CD4-positive, alpha-beta memory T cell (primary cell): ENCODE measurements around the gene ST7. TPM values are rescaled to one million over a fixed set of nuclear protein-coding genes. Genes with fewer than 3 reads are reported as not detected.

Source experiments
- CTCF ChIA-PET: fragments of 350-600 bp; sonication (Branson Sonifier 250); formaldehyde crosslinking; loops from one replicate; lab custom pipeline; 2021; ENCODE audit warnings: inconsistent platforms; ENCODE audit not compliant: partially characterized antibody; lab: Charles Lee
- POLR2A ChIA-PET: fragments of 350-600 bp; sonication (Branson Sonifier 250); formaldehyde crosslinking; loops from one replicate; lab custom pipeline; 2021; ENCODE audit not compliant: partially characterized antibody; lab: Charles Lee
- DNase-seq, 5 donors: peaks; one replicate each; pipeline versions ENCODE4 v3.0.0 to v3.0.0-alpha.2; 2020 to 2022; ENCODE audit warnings: mixed read lengths in 1 of 5
- H3K27ac ChIP-seq: one replicate; pipeline ENCODE4 v1.7.0; 2013; ENCODE audit warnings: low read depth, low read length
- H3K27me3 ChIP-seq: 2 replicates; pipeline ENCODE4 v1.7.0; 2013; ENCODE audit warnings: mild to moderate bottlenecking, low read length, moderate library complexity; ENCODE audit not compliant: insufficient read depth
- H3K36me3 ChIP-seq: 2 replicates; pipeline ENCODE4 v1.7.0; 2013; ENCODE audit warnings: mild to moderate bottlenecking, low read length, moderate library complexity; ENCODE audit not compliant: insufficient read depth
- H3K4me1 ChIP-seq: 2 replicates; pipeline ENCODE4 v1.7.0; 2013; ENCODE audit warnings: mild to moderate bottlenecking, low read length, moderate library complexity; ENCODE audit not compliant: insufficient read depth
- H3K4me3 ChIP-seq, 2 donors: one replicate each; pipeline ENCODE4 v1.7.0; 2013; ENCODE audit warnings: low read length in 2 of 2, mild to moderate bottlenecking in 1 of 2
- H3K9me3 ChIP-seq, 2 donors: one replicate each; pipeline ENCODE4 v1.7.0; 2013; ENCODE audit warnings: low read length in 2 of 2, control low read depth in 1 of 2; ENCODE audit not compliant: control insufficient read depth in 1 of 2
- H3K27ac Mint-ChIP-seq, 7 donors: one replicate each; pipeline ENCODE4 v1.8.0; 2020 to 2021; ENCODE audit warnings: mixed read lengths in 7 of 7, mild to moderate bottlenecking in 6 of 7, inconsistent platforms in 3 of 7, moderate library complexity in 3 of 7
- H3K27me3 Mint-ChIP-seq, 2 donors: one replicate each; pipeline ENCODE4 v1.8.0; 2020 to 2021; ENCODE audit warnings: mixed read lengths in 2 of 2
- H3K36me3 Mint-ChIP-seq, 2 donors: one replicate each; pipeline ENCODE4 v1.8.0; 2020 to 2021; ENCODE audit warnings: mixed read lengths in 2 of 2, inconsistent platforms in 1 of 2, mild to moderate bottlenecking in 1 of 2
- H3K4me1 Mint-ChIP-seq, 4 donors: one replicate each; pipeline ENCODE4 v1.8.0; 2020 to 2021; ENCODE audit warnings: mixed read lengths in 4 of 4, mild to moderate bottlenecking in 1 of 4
- H3K4me3 Mint-ChIP-seq, 8 donors: one replicate each; pipeline ENCODE4 v1.8.0; 2020 to 2021; ENCODE audit warnings: mixed read lengths in 8 of 8, mild to moderate bottlenecking in 7 of 8, moderate library complexity in 6 of 8, inconsistent platforms in 3 of 8
- H3K9me3 Mint-ChIP-seq, 8 donors: one replicate each; pipeline ENCODE4 v1.8.0; 2020 to 2021; ENCODE audit warnings: mixed read lengths in 8 of 8, mild to moderate bottlenecking in 5 of 8, inconsistent platforms in 3 of 8, moderate library complexity in 1 of 8
- intact Hi-C: fragments of 100-400 bp; cut with micrococcal nuclease; formaldehyde crosslinking; loops from one replicate; pipeline ENCODE4 v1.15.1; 2023
- polyA plus RNA-seq, 2 donors: library from polyadenylated mRNA; unstranded; fragments of 300-500 nt; fragmentation: Illumina TruSeq; gene quantifications; one replicate each; pipeline ENCODE4 v1.2.3, GENCODE V29; 2021
- total RNA-seq, 2 experiments: library from RNA; stranded (reverse); gene quantifications; one replicate each; pipeline ENCODE4 v1.2.3, GENCODE V29; 2021

The ST7 gene
- total and polyA plus RNA-seq, 4 experiments from 2014 or later, result 3.8 to 6.6 (median 4.0) TPM

DNA sequence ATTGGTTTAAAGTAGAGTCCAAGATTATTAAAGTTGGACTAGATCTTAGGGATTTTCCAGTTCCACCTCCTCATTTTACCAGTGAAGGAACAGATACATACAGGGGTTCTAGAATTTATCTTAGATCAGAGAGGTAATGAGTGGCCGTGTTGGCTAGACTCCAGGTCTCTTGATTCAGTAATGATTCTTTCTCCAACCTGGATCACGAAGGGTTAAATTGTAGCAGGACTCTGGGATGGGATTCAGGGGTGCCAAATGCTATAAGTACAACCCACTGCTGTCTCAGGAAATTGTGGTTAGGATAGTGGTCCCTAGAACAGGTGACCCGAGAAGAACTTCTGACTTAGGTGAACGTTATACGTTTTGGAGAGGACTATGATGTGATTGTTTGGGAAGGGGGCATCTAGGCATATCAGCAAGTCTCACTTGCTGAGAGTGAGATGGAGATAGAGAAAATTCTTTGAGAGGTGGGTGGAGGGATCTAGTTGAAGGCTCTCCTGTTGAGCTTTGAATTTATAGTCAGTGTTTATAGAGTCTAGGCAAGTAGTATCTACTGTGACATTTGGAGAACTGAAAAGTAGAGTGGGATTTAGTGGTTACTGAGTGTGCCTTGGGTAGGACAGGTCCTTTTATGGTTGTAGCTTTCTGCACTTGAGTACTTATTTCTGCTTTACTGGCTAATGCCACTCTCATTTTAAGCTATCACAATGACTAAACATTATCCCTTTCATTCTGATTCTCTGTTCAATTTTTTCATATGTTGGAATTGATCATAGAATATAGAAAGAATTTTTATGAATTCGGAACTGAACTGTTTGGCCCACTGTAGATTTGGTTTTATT lies 58.3 kb downstream of the ST7 start:
- no peak overlapping the region for H3K27ac ChIP-seq
- peaks cover 60% of the 10 kb centered on the region for H3K4me1 ChIP-seq
- Mint-ChIP-seq H3K9me3 (no peaks in the 10 kb centered on the region), H3K27ac (peak overlapping the region in 2 of 7 donors; percentile 10 to 21), H3K4me3 (peak overlapping the region in 2 of 8 donors; percentile 0 to 3), H3K36me3 (no peaks in the 10 kb centered on the region), H3K4me1 (peaks cover 55 to 65% (median 57%) of the 10 kb centered on the region in 4 donors), H3K27me3 (peaks cover 0 to 2% of the 10 kb centered on the region in 2 donors)
- intact Hi-C loops, result loop anchor here (1.0 kb wide), 2 partner anchors 23 to 81 kb away; no protein-coding TSS in a partner anchor
- H3K27me3 ChIP-seq, result no peaks in the 10 kb centered on the region
- H3K36me3 ChIP-seq, result no peaks in the 10 kb centered on the region
- CTCF ChIA-PET, result interaction anchor here (0.9 to 9.5 kb wide), 6 partner anchors 8 to 150 kb away, joined by 3 to 130 read pairs (median 3); no protein-coding TSS in a partner anchor
- POLR2A ChIA-PET, result no interaction called here
- H3K9me3 ChIP-seq, result no peaks in the 10 kb centered on the region
- H3K4me3 ChIP-seq, result no peak overlapping the region
- no peak for DNase-seq

GRCh38 chr7:117012284-117012683 lies 59.0 kb downstream of the ST7 start:
- no peak for DNase-seq

GRCh38 chr7:117012696-117013095 lies 59.4 kb downstream of the ST7 start:
- intact Hi-C loops, result loop anchor here (1.0 kb wide), 2 partner anchors 24 to 82 kb away; no protein-coding TSS in a partner anchor
- ChIA-PET POLR2A (no interaction called here), CTCF (interaction anchor here (0.5 to 9.5 kb wide), 6 partner anchors 17 to 117 kb away, joined by 3 to 130 read pairs (median 4); no protein-coding TSS in a partner anchor)
- H3K9me3 Mint-ChIP-seq, result no peaks in the 10 kb centered on the region
- H3K36me3 Mint-ChIP-seq, result no peaks in the 10 kb centered on the region
- peak in 1 of 5 donors; percentile 7 for DNase-seq
- Histone ChIP-seq H3K9me3 (no peaks in the 10 kb centered on the region), H3K4me3 (no peak overlapping the region), H3K27me3 (no peaks in the 10 kb centered on the region), H3K27ac (no peak overlapping the region), H3K36me3 (no peaks in the 10 kb centered on the region), H3K4me1 (peaks cover 50% of the 10 kb centered on the region)
- H3K27me3 Mint-ChIP-seq, result peaks cover 0 to 2% of the 10 kb centered on the region in 2 donors
- no peak overlapping the region for H3K4me3 Mint-ChIP-seq
- H3K4me1 Mint-ChIP-seq, result peaks cover 47 to 63% (median 53%) of the 10 kb centered on the region in 4 donors
- no peak overlapping the region for H3K27ac Mint-ChIP-seq

More at GRCh38 chr7:117012284-117012683, 59.0 kb downstream of the ST7 start:
- H3K4me1 ChIP-seq, result peaks cover 54% of the 10 kb centered on the region
- ChIA-PET POLR2A (no interaction called here), CTCF (interaction anchor here (0.5 to 9.5 kb wide), 6 partner anchors 11 to 151 kb away, joined by 3 to 130 read pairs (median 3); no protein-coding TSS in a partner anchor)
- no peak overlapping the region for H3K4me3 Mint-ChIP-seq
- H3K9me3 Mint-ChIP-seq, result no peaks in the 10 kb centered on the region
- no peak overlapping the region for H3K27ac ChIP-seq
- intact Hi-C loops, result loop anchor here (1.0 kb wide), 2 partner anchors 24 to 82 kb away; no protein-coding TSS in a partner anchor
- H3K9me3 ChIP-seq, result no peaks in the 10 kb centered on the region
- H3K36me3 Mint-ChIP-seq, result no peaks in the 10 kb centered on the region
- no peaks in the 10 kb centered on the region for H3K36me3 ChIP-seq
- no peaks in the 10 kb centered on the region for H3K27me3 ChIP-seq
- H3K4me1 Mint-ChIP-seq, result peaks cover 51 to 65% (median 55%) of the 10 kb centered on the region in 4 donors
- peaks cover 0 to 2% of the 10 kb centered on the region in 2 donors for H3K27me3 Mint-ChIP-seq
- peak overlapping the region in 1 of 7 donors; percentile 21 for H3K27ac Mint-ChIP-seq
- no peak overlapping the region for H3K4me3 ChIP-seq

- Mint-ChIP-seq H3K27me3 (peaks cover 0 to 2% of the 10 kb centered on the region in 2 donors), H3K36me3 (no peaks in the 10 kb centered on the region), H3K4me1 (peaks cover 36 to 50% (median 45%) of the 10 kb centered on the region in 4 donors), H3K27ac (no peak overlapping the region), H3K4me3 (peak overlapping the region in 1 of 8 donors; percentile 9), H3K9me3 (no peaks in the 10 kb centered on the region)
- peaks cover 35% of the 10 kb centered on the region for H3K4me1 ChIP-seq
- no peak for DNase-seq
- H3K4me3 ChIP-seq, result no peak overlapping the region
- POLR2A ChIA-PET, result no interaction called here
- intact Hi-C loops, result no loop called here
- CTCF ChIA-PET, result interaction anchor here (9.5 kb wide), 1 partner anchor 26 kb away, joined by 130 read pairs; no protein-coding TSS in a partner anchor
- no peaks in the 10 kb centered on the region for H3K36me3 ChIP-seq
- H3K27me3 ChIP-seq, result no peaks in the 10 kb centered on the region
- no peaks in the 10 kb centered on the region for H3K9me3 ChIP-seq
- H3K27ac ChIP-seq, result no peak overlapping the region
Measured at GRCh38 chr7:117014099-117014656, 60.9 kb downstream of the ST7 start.

DNA sequence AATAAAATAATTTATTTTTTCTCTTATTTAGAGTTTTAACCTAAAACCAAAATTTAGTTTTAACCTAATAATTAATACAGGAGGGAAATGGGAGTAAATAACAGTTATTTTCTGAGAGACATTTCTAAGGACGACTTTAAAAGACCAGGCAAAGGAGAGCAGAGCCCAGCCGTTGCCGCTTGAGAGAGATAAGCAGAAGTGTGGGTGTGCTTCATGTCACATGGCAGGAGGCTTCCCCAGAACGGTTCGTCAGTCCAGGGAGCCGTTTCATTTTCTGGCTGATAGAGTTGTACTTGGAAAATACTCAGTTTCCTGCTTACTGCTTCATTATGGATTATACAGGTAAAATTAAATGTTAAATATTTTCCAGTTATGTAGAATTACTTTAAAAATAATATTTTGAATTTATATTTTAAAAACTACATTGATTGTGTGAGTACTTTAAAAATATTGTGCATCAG lies 61.4 kb downstream of the ST7 start:
- Mint-ChIP-seq H3K4me3 (peak overlapping the region in 1 of 8 donors; percentile 9), H3K27me3 (peaks cover 0 to 2% of the 10 kb centered on the region in 2 donors), H3K36me3 (no peaks in the 10 kb centered on the region), H3K9me3 (no peaks in the 10 kb centered on the region), H3K4me1 (peaks cover 33 to 45% (median 40%) of the 10 kb centered on the region in 4 donors), H3K27ac (no peak overlapping the region)
- intact Hi-C loops, result no loop called here
- Histone ChIP-seq H3K4me1 (peaks cover 29% of the 10 kb centered on the region), H3K36me3 (no peaks in the 10 kb centered on the region), H3K27ac (no peak overlapping the region), H3K27me3 (no peaks in the 10 kb centered on the region), H3K4me3 (no peak overlapping the region), H3K9me3 (no peaks in the 10 kb centered on the region)
- ChIA-PET CTCF (interaction anchor here (9.5 kb wide), 1 partner anchor 27 kb away, joined by 130 read pairs; no protein-coding TSS in a partner anchor), POLR2A (no interaction called here)
- DNase-seq, result no peak

DNA sequence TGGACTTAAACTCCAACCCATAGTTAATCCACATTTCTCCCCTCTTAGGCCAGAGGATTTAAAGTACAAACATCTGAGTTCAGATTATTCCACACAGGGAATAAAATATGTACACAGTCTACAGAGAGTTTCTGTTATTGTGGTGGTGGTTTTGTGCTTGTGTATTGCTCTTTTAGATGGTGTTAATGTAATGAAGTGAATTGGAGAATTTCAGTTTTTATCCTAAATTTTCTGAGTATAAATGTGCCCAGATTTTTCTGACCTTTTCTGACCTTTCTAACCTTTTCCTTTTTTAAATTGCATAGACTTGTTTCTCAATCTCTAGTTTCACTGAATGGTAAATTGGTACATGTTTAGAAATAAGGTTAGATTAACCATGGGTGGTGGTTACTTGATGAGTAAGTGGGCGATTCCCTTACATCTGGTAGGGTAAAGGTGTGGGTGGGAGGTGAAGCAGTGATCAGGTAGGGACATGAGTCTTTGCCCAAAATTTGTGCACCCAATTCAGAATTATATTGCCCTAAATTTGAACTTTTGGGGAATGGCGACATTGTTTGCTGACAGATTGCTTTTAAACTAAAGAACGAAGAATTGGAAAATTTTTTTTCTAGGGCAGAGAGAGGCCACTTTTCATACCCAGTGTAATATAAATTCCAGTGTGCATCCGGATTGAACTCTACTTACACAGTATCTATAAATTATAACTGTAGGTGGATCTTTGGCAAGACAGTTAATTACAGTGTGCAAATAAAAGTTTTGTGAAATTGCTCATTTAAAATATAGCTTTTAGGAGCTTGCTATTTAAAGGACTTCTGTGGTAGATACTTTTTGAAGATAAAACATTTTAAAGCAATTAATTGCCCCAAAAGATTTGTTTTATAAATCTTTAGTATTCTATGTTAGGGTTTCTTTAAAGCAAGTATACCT lies 62.2 kb downstream of the ST7 start:
- Histone ChIP-seq H3K27me3 (no peaks in the 10 kb centered on the region), H3K27ac (no peak overlapping the region), H3K36me3 (no peaks in the 10 kb centered on the region), H3K4me1 (peaks cover 21% of the 10 kb centered on the region), H3K4me3 (no peak overlapping the region), H3K9me3 (no peaks in the 10 kb centered on the region)
- H3K27me3 Mint-ChIP-seq, result peaks cover 0 to 2% of the 10 kb centered on the region in 2 donors
- H3K36me3 Mint-ChIP-seq, result no peaks in the 10 kb centered on the region
- CTCF ChIA-PET, result no interaction called here
- intact Hi-C loops, result no loop called here
- H3K4me1 Mint-ChIP-seq, result peaks cover 24 to 36% (median 32%) of the 10 kb centered on the region in 4 donors
- no peak overlapping the region for H3K4me3 Mint-ChIP-seq
- no peaks in the 10 kb centered on the region for H3K9me3 Mint-ChIP-seq
- POLR2A ChIA-PET, result no interaction called here
- no peak for DNase-seq
- no peak overlapping the region for H3K27ac Mint-ChIP-seq
